Ovary (tissue), 9 donors: ENCODE measurements around the gene ATP2B3. TPM values are rescaled to one million over a fixed set of nuclear protein-coding genes. Genes with fewer than 3 reads are reported as not detected.

ENCODE experiments used
- DNase-seq, 5 donors: peaks; one replicate each; pipeline ENCODE4 v3.0.0-alpha.2; 2019 to 2020
- H3K27ac ChIP-seq, 2 donors: fragments of 200-600 bp; one replicate each; pipeline versions ENCODE4 v1.5.1 to v1.8.0; 2019 to 2022
- H3K27me3 ChIP-seq: fragments of 200-600 bp; one replicate; pipeline ENCODE4 v1.8.0; 2022
- H3K36me3 ChIP-seq: fragments of 200-600 bp; sonication (generic); one replicate; pipeline ENCODE4 v1.5.1; 2019
- H3K4me1 ChIP-seq: one replicate; pipeline ENCODE4 v1.8.1; 2013; ENCODE audit warnings: mild to moderate bottlenecking, moderate library complexity; ENCODE audit not compliant: insufficient read depth
- H3K4me3 ChIP-seq: fragments of 200-600 bp; sonication (generic); one replicate; pipeline ENCODE4 v1.5.1; 2017
- H3K9me3 ChIP-seq, 2 donors: fragments of 200-600 bp in 1 of 2; sonication (generic) in 1 of 2; one replicate each; pipeline versions ENCODE4 v1.5.1 to v1.8.1; 2013 to 2019; ENCODE audit warnings: mild to moderate bottlenecking in 1 of 2, moderate library complexity in 1 of 2
- EP300 ChIP-seq: sonication (generic); formaldehyde crosslinking; IDR thresholded peaks from one replicate; pipeline ENCODE4 v1.6.1; 2017; ENCODE audit warnings: antibody characterized with exemption
- POLR2A ChIP-seq: fragments of 450-650 bp; IDR thresholded peaks from one replicate; pipeline ENCODE4 v1.6.1; 2017; ENCODE audit warnings: antibody characterized with exemption, mild to moderate bottlenecking, moderate library complexity
- WGBS, 3 donors: extraction: QIAGEN DNeasy Blood & Tissue Kit in 1 of 3; methylation state at CpG; one replicate each; pipeline versions ENCODE4 v1.1.5 to v1.1.7; 2013 to 2017; 5-methylcytosine and 5-hydroxymethylcytosine counted together
- intact Hi-C, 4 donors: fragments of 100-400 bp; cut with DNase I; formaldehyde crosslinking; loops; one replicate each; pipeline versions ENCODE4 v1.11.0 to v1.15.1; 2022 to 2023
- polyA plus RNA-seq, 2 donors: library from polyadenylated mRNA; stranded (reverse); fragments of 200-250 nt in 1 of 2; fragments of 350-450 nt in 1 of 2; fragmentation: Illumina TruSeq in 1 of 2; extraction: RNeasy Lipid Tissue Mini Kit (QIAGEN cat#74804) in 1 of 2; gene quantifications; one replicate each; pipeline ENCODE4 v1.2.3, GENCODE V29; 2013 to 2014
- total RNA-seq, 7 donors: library from RNA; depleted of rRNA in 2 of 7; stranded (reverse); fragments of >200 nt in 2 of 7; fragmentation: NEBNext Ultra II Directional in 3 of 7; extraction: Animal tissue kit (Norgen Biotek cat#: 25700) in 3 of 7; gene quantifications; one replicate each; pipeline versions ENCODE4 v1.1.0 to v1.2.4, GENCODE V29; 2016 to 2023
- TF ChIP-seq, protein P1 (sequence below), 3 donors: fragments of 450-650 bp in 2 of 3; fragments of 200-600 bp in 1 of 3; IDR thresholded peaks; one replicate each; pipeline versions ENCODE4 v1.5.1 to v1.8.0; 2016 to 2022; ENCODE audit warnings: antibody characterized with exemption in 3 of 3, mild to moderate bottlenecking in 1 of 3
- donor health status: DM: no; HTN: no; CAD: no; lungs with moderate emphysema.
- donor health status: DM: no; HTN: no; CAD: no.
- donor health status: Bipolar disorder and iron deficiency.
- donor health status: DM: yes; HTN: yes; CAD: no.
- donor health status: DM: no; HTN: no; CAD: no.
- donor health status: DM: yes; HTN: yes; CAD: no.

ATP2B3 gene
- total and polyA plus RNA-seq, 9 donors: 0.01 to 1.6 (median 0.25) TPM; not detected in 5

DNA sequence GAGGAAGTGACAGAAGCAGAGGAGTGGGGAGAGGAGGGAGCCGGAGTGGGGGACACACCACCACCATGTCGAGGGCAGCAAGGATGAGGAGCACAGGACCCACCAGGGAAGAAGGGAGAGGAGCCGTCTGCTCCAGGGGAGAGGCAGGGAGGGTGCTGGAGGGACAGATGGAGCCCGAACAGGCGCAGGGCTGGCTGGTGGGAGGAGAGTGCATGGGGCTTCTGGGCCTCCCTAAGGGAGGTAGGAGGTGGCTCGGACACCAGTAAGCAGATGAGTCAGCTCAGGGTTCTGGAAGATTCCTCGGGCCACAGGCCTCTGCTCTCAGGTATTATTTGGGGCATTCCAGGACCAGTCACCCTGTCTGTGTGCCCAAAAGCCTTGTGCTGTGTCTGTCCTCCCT is 29.8 kb downstream of the ATP2B3 start:
- H3K27me3 ChIP-seq: no peaks in the 10 kb centered on the region
- no peak overlapping the region for H3K27ac ChIP-seq
- H3K4me1 ChIP-seq: no peaks in the 10 kb centered on the region
- DNase-seq: no peak
- no peak overlapping the region for H3K4me3 ChIP-seq
- TF ChIP-seq EP300 (no peak), POLR2A (no peak)
- TF ChIP-seq, protein P1, sequence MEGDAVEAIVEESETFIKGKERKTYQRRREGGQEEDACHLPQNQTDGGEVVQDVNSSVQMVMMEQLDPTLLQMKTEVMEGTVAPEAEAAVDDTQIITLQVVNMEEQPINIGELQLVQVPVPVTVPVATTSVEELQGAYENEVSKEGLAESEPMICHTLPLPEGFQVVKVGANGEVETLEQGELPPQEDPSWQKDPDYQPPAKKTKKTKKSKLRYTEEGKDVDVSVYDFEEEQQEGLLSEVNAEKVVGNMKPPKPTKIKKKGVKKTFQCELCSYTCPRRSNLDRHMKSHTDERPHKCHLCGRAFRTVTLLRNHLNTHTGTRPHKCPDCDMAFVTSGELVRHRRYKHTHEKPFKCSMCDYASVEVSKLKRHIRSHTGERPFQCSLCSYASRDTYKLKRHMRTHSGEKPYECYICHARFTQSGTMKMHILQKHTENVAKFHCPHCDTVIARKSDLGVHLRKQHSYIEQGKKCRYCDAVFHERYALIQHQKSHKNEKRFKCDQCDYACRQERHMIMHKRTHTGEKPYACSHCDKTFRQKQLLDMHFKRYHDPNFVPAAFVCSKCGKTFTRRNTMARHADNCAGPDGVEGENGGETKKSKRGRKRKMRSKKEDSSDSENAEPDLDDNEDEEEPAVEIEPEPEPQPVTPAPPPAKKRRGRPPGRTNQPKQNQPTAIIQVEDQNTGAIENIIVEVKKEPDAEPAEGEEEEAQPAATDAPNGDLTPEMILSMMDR (IDR thresholded peaks at IDR 0.05): no peak
- no peaks in the 10 kb centered on the region for H3K36me3 ChIP-seq
- no peaks in the 10 kb centered on the region for H3K9me3 ChIP-seq
- 55 to 59% (median 58%) methylated on average over 7 of the region's 7 CpGs for WGBS, 3 donors
- intact Hi-C loops: loop anchor here in 2 of 4 donors (10.0 kb wide), 4 partner anchors 58 to 408 kb away; no protein-coding TSS in a partner anchor

DNA sequence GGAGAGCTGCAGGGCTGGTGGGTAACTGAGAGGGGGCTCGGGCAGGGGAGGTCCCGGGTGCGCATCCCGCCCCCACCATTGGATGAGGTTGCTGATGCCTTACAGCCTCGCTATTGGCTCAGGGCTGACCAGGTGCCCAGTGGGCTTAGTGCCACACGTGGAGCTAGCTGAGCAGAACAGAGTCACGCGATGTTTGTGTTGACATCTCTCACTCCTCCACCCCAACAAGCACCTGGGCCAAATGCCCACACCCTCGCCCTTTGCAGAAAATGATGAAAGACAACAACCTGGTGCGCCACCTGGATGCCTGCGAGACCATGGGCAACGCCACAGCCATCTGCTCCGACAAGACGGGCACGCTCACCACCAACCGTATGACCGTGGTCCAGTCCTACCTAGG is 31.8 kb downstream of the ATP2B3 start:
- TF ChIP-seq EP300 (no peak), POLR2A (no peak)
- TF ChIP-seq, protein P1 (IDR thresholded peaks at IDR 0.05): no peak
- intact Hi-C loops: loop anchor here in 2 of 4 donors (10.0 kb wide), 4 partner anchors 56 to 406 kb away; no protein-coding TSS in a partner anchor
- DNase-seq: no peak
- 88 to 91% (median 88%) methylated on average over 17 of the region's 17 CpGs for WGBS, 3 donors
- Histone ChIP-seq H3K27me3 (no peaks in the 10 kb centered on the region), H3K4me1 (no peaks in the 10 kb centered on the region), H3K27ac (no peak overlapping the region), H3K4me3 (no peak overlapping the region), H3K36me3 (no peaks in the 10 kb centered on the region), H3K9me3 (no peaks in the 10 kb centered on the region)

DNA sequence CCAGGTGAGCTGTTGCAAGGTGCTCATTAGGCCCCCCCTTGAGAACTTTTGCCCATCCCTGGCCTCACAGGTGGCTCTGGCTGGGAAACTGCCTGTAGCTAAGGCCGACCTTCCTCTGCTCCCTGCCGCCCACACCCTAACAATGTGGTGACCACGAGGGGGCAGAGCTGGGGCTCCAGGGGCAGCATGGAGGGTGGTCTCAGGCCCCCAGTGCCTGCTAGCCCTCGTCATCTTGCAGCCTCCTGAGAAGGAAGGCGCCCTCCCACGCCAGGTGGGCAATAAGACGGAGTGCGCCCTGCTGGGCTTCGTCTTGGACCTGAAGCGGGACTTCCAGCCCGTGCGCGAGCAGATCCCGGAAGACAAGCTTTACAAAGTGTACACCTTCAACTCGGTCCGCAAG is 32.4 kb downstream of the ATP2B3 start:
- no peak for DNase-seq
- TF ChIP-seq, protein P1 (IDR thresholded peaks at IDR 0.05): no peak
- no peak for TF ChIP-seq EP300
- no peak for TF ChIP-seq POLR2A
- H3K27ac ChIP-seq: no peak overlapping the region
- H3K4me1 ChIP-seq: no peaks in the 10 kb centered on the region
- H3K36me3 ChIP-seq: no peaks in the 10 kb centered on the region
- WGBS, 3 donors: 79 to 87% (median 82%) methylated on average over 16 of the region's 16 CpGs
- intact Hi-C loops: loop anchor here in 3 of 4 donors (5.0 to 10.0 kb wide), 5 partner anchors 55 to 405 kb away; no protein-coding TSS in a partner anchor
- H3K4me3 ChIP-seq: no peak overlapping the region
- H3K27me3 ChIP-seq: no peaks in the 10 kb centered on the region
- no peaks in the 10 kb centered on the region for H3K9me3 ChIP-seq

DNA sequence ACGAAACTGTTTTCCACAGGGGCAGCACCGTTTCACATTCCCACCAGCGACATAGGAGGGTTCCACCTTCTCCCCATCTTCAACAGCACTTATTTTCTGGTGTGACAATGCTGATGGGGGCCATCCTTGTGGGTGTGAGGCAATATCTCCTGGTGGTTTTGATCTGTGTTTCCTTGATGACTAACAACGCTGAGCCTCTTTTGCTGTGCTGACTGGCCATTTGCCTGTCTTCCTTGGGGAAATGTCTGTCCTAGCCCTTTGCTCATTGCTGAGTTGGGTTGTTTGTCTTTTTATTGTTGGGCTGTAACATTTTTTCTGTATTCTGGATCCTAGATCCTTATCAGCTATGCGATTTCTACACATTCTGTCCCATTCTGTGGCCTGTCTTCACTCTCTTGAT is 33.7 kb downstream of the ATP2B3 start:
- DNase-seq: no peak
- WGBS, 3 donors: 75 to 78% (median 77%) methylated on average over 5 of the region's 5 CpGs
- Histone ChIP-seq H3K4me3 (no peak overlapping the region), H3K27ac (no peak overlapping the region), H3K9me3 (no peaks in the 10 kb centered on the region), H3K4me1 (no peaks in the 10 kb centered on the region), H3K27me3 (no peaks in the 10 kb centered on the region), H3K36me3 (no peaks in the 10 kb centered on the region)
- intact Hi-C loops: loop anchor here in 2 of 4 donors (5.0 to 10.0 kb wide), 2 partner anchors 114 to 116 kb away; no protein-coding TSS in a partner anchor
- no peak for TF ChIP-seq POLR2A

DNA sequence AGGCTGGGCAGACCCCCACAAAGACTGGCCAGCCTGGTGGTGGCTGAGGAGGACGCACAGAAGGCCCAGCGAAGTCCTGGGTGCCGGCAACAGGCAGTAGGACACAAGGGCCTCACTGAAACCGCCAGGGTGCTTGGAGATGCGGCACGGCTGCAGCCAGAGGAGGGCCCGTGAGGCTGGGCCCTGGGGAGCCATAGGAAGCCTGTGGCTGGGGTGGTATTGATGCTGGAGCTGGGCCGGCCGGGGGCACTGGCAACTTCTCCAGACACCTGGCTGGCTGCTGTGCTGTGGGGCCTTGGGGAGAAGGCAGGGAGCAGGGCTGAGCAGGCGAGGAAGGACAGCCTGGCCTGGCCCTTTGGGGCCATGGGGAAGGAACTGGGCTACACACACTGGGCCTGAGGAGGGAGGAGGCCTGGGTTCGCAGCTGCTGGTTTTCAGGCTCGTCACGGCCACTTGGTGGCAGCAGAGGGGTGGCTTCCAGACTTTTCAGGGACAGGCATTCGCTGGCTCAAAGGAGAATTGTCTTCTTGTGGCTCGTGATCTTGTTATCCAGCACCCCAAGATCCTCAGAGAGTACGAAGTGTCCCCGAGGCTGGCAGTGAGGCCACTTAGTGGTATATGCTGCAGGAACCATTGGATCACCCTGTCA is 37.2 kb downstream of the ATP2B3 start:
- no peaks in the 10 kb centered on the region for H3K4me1 ChIP-seq
- H3K36me3 ChIP-seq: no peaks in the 10 kb centered on the region
- H3K4me3 ChIP-seq: no peak overlapping the region
- no peak for TF ChIP-seq EP300
- TF ChIP-seq POLR2A: no peak
- TF ChIP-seq, protein P1 (IDR thresholded peaks at IDR 0.05): peak in 2 of 3 donors; percentile 23 to 41
- H3K27ac ChIP-seq: no peak overlapping the region
- intact Hi-C loops: loop anchor here in 2 of 4 donors (5.0 to 10.0 kb wide), 2 partner anchors 110 to 113 kb away; no protein-coding TSS in a partner anchor
- peak; percentile 48 to 77 (median 60) for DNase-seq
- 38 to 50% (median 45%) methylated on average over 17 of the region's 17 CpGs for WGBS, 3 donors
- no peaks in the 10 kb centered on the region for H3K9me3 ChIP-seq
- no peaks in the 10 kb centered on the region for H3K27me3 ChIP-seq
